ENCODE data around the gene IL34. TPM values are rescaled to one million over a fixed set of nuclear protein-coding genes. Genes with fewer than 3 reads are reported as not detected.
A peak's percentile ranks its signal among the peaks of the same experiment; 100 is the strongest.

IL34 gene
- total and polyA plus RNA-seq, 2 donors from 2014 or later: 5.9 to 7.4 TPM

GRCh38 chr16:70691223-70692129 lies 45.1 kb downstream of the IL34 start:
- Histone ChIP-seq H3K9ac (ENCODE audit: low read length in 3 of 3) (peak overlapping the region in 2 of 3 donors; percentile 40 to 44), H3K27me3 (ENCODE audit: control insufficient read depth, insufficient read depth, low read length) (no peaks in the 10 kb centered on the region), H3K9me3 (ENCODE audit: control insufficient read depth in 2 of 3, insufficient read depth in 1 of 3, low read length in 3 of 3) (no peaks in the 10 kb centered on the region), H3K27ac (ENCODE audit: low read depth in 2 of 2, low read length in 2 of 2) (peak overlapping the region; percentile 66 to 78), H3K4me3 (ENCODE audit: low read length in 3 of 3) (no peak overlapping the region), H3K4me1 (ENCODE audit: control insufficient read depth in 2 of 3, insufficient read depth in 2 of 3, low read depth in 1 of 3, low read length in 3 of 3) (peaks cover 0 to 68% (median 19%) of the 10 kb centered on the region in 3 donors), H3K36me3 (ENCODE audit: control insufficient read depth in 2 of 3, insufficient read depth in 3 of 3, low read length in 3 of 3) (no peaks in the 10 kb centered on the region)
- TF ChIP-seq CTCF (IDR thresholded peaks at IDR 0.05; ENCODE audit: borderline replicate concordance, extremely low read depth, insufficient read depth): no peak
- DNase-seq: peak; percentile 77 to 96 (median 84)
- intact Hi-C loops (cut with DNase I): no loop called here
- FAIRE-seq: no peak

- intact Hi-C loops (cut with DNase I): no loop called here
- Histone ChIP-seq H3K27ac (ENCODE audit: low read depth in 2 of 2, low read length in 2 of 2) (peak overlapping the region; percentile 71 to 74), H3K27me3 (ENCODE audit: control insufficient read depth, insufficient read depth, low read length) (no peaks in the 10 kb centered on the region), H3K9me3 (ENCODE audit: control insufficient read depth in 2 of 3, insufficient read depth in 1 of 3, low read length in 3 of 3) (no peaks in the 10 kb centered on the region), H3K9ac (ENCODE audit: low read length in 3 of 3) (peak overlapping the region in 1 of 3 donors; percentile 26), H3K36me3 (ENCODE audit: control insufficient read depth in 2 of 3, insufficient read depth in 3 of 3, low read length in 3 of 3) (no peaks in the 10 kb centered on the region), H3K4me1 (ENCODE audit: control insufficient read depth in 2 of 3, insufficient read depth in 2 of 3, low read depth in 1 of 3, low read length in 3 of 3) (peaks cover 0 to 67% (median 23%) of the 10 kb centered on the region in 3 donors), H3K4me3 (ENCODE audit: low read length in 3 of 3) (no peak overlapping the region)
- TF ChIP-seq CTCF (IDR thresholded peaks at IDR 0.05; ENCODE audit: borderline replicate concordance, extremely low read depth, insufficient read depth): no peak
- DNase-seq (peak in 4 of 5 donors; percentile 56 to 94 (median 72)), FAIRE-seq (no peak)
Measured at GRCh38 chr16:70692130-70692872, 45.9 kb downstream of the IL34 start.

GRCh38 chr16:70692873-70693671 lies 46.7 kb downstream of the IL34 start:
- DNase-seq: no peak
- no peak overlapping the region for H3K9ac ChIP-seq (ENCODE audit: low read length in 3 of 3)
- intact Hi-C loops (cut with DNase I): no loop called here

More at GRCh38 chr16:70692873-70693671, 46.7 kb downstream of the IL34 start:
- H3K9me3 ChIP-seq (ENCODE audit: control insufficient read depth in 2 of 3, insufficient read depth in 1 of 3, low read length in 3 of 3): no peaks in the 10 kb centered on the region
- H3K27ac ChIP-seq (ENCODE audit: low read depth in 2 of 2, low read length in 2 of 2): peak overlapping the region; percentile 32 to 71
- no peak for FAIRE-seq
- H3K27me3 ChIP-seq (ENCODE audit: control insufficient read depth, insufficient read depth, low read length): no peaks in the 10 kb centered on the region
- H3K4me1 ChIP-seq (ENCODE audit: control insufficient read depth in 2 of 3, insufficient read depth in 2 of 3, low read depth in 1 of 3, low read length in 3 of 3): peaks cover 0 to 62% (median 27%) of the 10 kb centered on the region in 3 donors
- no peak overlapping the region for H3K4me3 ChIP-seq (ENCODE audit: low read length in 3 of 3)
- H3K36me3 ChIP-seq (ENCODE audit: control insufficient read depth in 2 of 3, insufficient read depth in 3 of 3, low read length in 3 of 3): no peaks in the 10 kb centered on the region
- no peak for TF ChIP-seq CTCF (IDR thresholded peaks at IDR 0.05; ENCODE audit: borderline replicate concordance, extremely low read depth, insufficient read depth)

Measured in kidney (tissue), 14 donors.